ENCODE results near the gene SCUBE1.

SCUBE1 gene

GRCh38 chr22:43213962-43214361 is 129.2 kb downstream of the SCUBE1 start:
- no peaks in the 10 kb centered on the region for H3K79me2 ChIP-seq (ENCODE audit: insufficient read depth, low read length)
- no peaks in the 10 kb centered on the region for H3K27me3 ChIP-seq (ENCODE audit: insufficient read depth, low read length, poor library complexity, severe bottlenecking)
- no peak overlapping the region for H2AFZ ChIP-seq (ENCODE audit: low read length)
- H3K36me3 ChIP-seq (ENCODE audit: insufficient read depth, low read length): no peaks in the 10 kb centered on the region
- no peak for TF ChIP-seq CTCF (conservative IDR thresholded peaks at IDR 0.05; ENCODE audit: low read length)
- no peak for TF ChIP-seq EZH2phosphoT487 (IDR thresholded peaks at IDR 0.05; ENCODE audit: borderline replicate concordance)
- H3F3A ChIP-seq (ENCODE audit: low read depth): no peaks in the 10 kb centered on the region
- H3K9me3 ChIP-seq (ENCODE audit: insufficient read depth, low read depth, low read length): no peaks in the 10 kb centered on the region
- no peak overlapping the region for H3K4me3 ChIP-seq (ENCODE audit: low read length, poor library complexity, severe bottlenecking)
- H3K4me1 ChIP-seq (ENCODE audit: insufficient read depth, low read length, poor library complexity, severe bottlenecking): no peaks in the 10 kb centered on the region
- H3K9ac ChIP-seq (ENCODE audit: low read depth, low read length, poor library complexity, severe bottlenecking): no peak overlapping the region
- no peaks in the 10 kb centered on the region for H4K20me1 ChIP-seq (ENCODE audit: insufficient read depth, low read length, poor library complexity, severe bottlenecking)
- no peaks in the 10 kb centered on the region for H3K9me2 ChIP-seq (replicated peaks; ENCODE audit: low read depth, low read length)
- H3K4me2 ChIP-seq (ENCODE audit: low read depth, low read length, poor library complexity, severe bottlenecking): no peak overlapping the region

GRCh38 chr22:43213051-43213450 is 130.1 kb downstream of the SCUBE1 start:
- Histone ChIP-seq H3K9me2 (replicated peaks; ENCODE audit: low read depth, low read length) (no peaks in the 10 kb centered on the region), H3F3A (ENCODE audit: low read depth) (no peaks in the 10 kb centered on the region), H3K4me3 (ENCODE audit: low read length, poor library complexity, severe bottlenecking) (no peak overlapping the region), H3K4me2 (ENCODE audit: low read depth, low read length, poor library complexity, severe bottlenecking) (no peak overlapping the region), H3K27me3 (ENCODE audit: insufficient read depth, low read length, poor library complexity, severe bottlenecking) (no peaks in the 10 kb centered on the region), H3K9ac (ENCODE audit: low read depth, low read length, poor library complexity, severe bottlenecking) (no peak overlapping the region), H3K4me1 (ENCODE audit: insufficient read depth, low read length, poor library complexity, severe bottlenecking) (no peaks in the 10 kb centered on the region), H3K79me2 (ENCODE audit: insufficient read depth, low read length) (no peaks in the 10 kb centered on the region), H2AFZ (ENCODE audit: low read length) (no peak overlapping the region), H3K9me3 (ENCODE audit: insufficient read depth, low read depth, low read length) (no peaks in the 10 kb centered on the region), H4K20me1 (ENCODE audit: insufficient read depth, low read length, poor library complexity, severe bottlenecking) (no peaks in the 10 kb centered on the region), H3K36me3 (ENCODE audit: insufficient read depth, low read length) (no peaks in the 10 kb centered on the region)
- TF ChIP-seq EZH2phosphoT487 (IDR thresholded peaks at IDR 0.05; ENCODE audit: borderline replicate concordance) (no peak), CTCF (conservative IDR thresholded peaks at IDR 0.05; ENCODE audit: low read length) (no peak)

- Histone ChIP-seq H3K36me3 (ENCODE audit: insufficient read depth, low read length) (no peaks in the 10 kb centered on the region), H4K20me1 (ENCODE audit: insufficient read depth, low read length, poor library complexity, severe bottlenecking) (no peaks in the 10 kb centered on the region), H3K9ac (ENCODE audit: low read depth, low read length, poor library complexity, severe bottlenecking) (no peak overlapping the region), H3K4me1 (ENCODE audit: insufficient read depth, low read length, poor library complexity, severe bottlenecking) (no peaks in the 10 kb centered on the region), H3K27me3 (ENCODE audit: insufficient read depth, low read length, poor library complexity, severe bottlenecking) (no peaks in the 10 kb centered on the region), H3K79me2 (ENCODE audit: insufficient read depth, low read length) (no peaks in the 10 kb centered on the region), H2AFZ (ENCODE audit: low read length) (no peak overlapping the region), H3K9me3 (ENCODE audit: insufficient read depth, low read depth, low read length) (no peaks in the 10 kb centered on the region), H3K4me2 (ENCODE audit: low read depth, low read length, poor library complexity, severe bottlenecking) (no peak overlapping the region), H3K9me2 (replicated peaks; ENCODE audit: low read depth, low read length) (no peaks in the 10 kb centered on the region), H3K4me3 (ENCODE audit: low read length, poor library complexity, severe bottlenecking) (no peak overlapping the region), H3F3A (ENCODE audit: low read depth) (no peaks in the 10 kb centered on the region)
- no peak for TF ChIP-seq EZH2phosphoT487 (IDR thresholded peaks at IDR 0.05; ENCODE audit: borderline replicate concordance)
- no peak for TF ChIP-seq CTCF (conservative IDR thresholded peaks at IDR 0.05; ENCODE audit: low read length)
Observed at GRCh38 chr22:43212434-43212952, 130.7 kb downstream of the SCUBE1 start.

All from Loucy (cell line).